Placental epithelial cell (primary cell): ENCODE data around the gene ZSWIM6. TPM values are rescaled to one million over a fixed set of nuclear protein-coding genes. Genes with fewer than 3 reads are reported as not detected.

Experiments
- total RNA-seq: library from RNA; depleted of rRNA; stranded (reverse); fragments of >200 nt; gene quantifications from 2 replicates; pipeline ENCODE4 v1.2.3, GENCODE V29; 2012

Gene ZSWIM6
- total RNA-seq = 8.4 and 9.8 TPM in 2 replicates

GRCh38 chr5:61331407-61332357 is at the start of gene ZSWIM6:
TSS of gene ZSWIM6 (plus strand) at chr5:61332258. CDS start at chr5:61332273, 15 bp downstream.

Other genes starting within 250 kb of the ZSWIM6 start
- gene SMIM15, start 169.8 kb upstream of the ZSWIM6 start, total RNA-seq = 33.0 and 38.9 TPM in 2 replicates